Nephron (organoid): ENCODE measurements around the gene PLEKHG5.
A peak's percentile ranks its signal among the peaks of the same experiment; 100 is the strongest.

Experiments
- H3K27ac Mint-ChIP-seq, 3 experiments: 2 replicates each; pipeline ENCODE4 v1.8.0; 2020; ENCODE audit warnings: mixed read lengths in 3 of 3, mild to moderate bottlenecking in 2 of 3, moderate library complexity in 1 of 3
- H3K27me3 Mint-ChIP-seq: 2 replicates; pipeline ENCODE4 v1.8.0; 2021; ENCODE audit warnings: low read depth, mild to moderate bottlenecking, moderate library complexity, mixed read lengths
- H3K36me3 Mint-ChIP-seq: 2 replicates; pipeline ENCODE4 v1.8.0; 2020; ENCODE audit warnings: low read depth, mixed read lengths
- H3K4me1 Mint-ChIP-seq: 2 replicates; pipeline ENCODE4 v1.8.0; 2020; ENCODE audit warnings: mixed read lengths
- H3K4me3 Mint-ChIP-seq, 3 experiments: 2 replicates each; pipeline ENCODE4 v1.8.0; 2020; ENCODE audit warnings: mild to moderate bottlenecking in 3 of 3, mixed read lengths in 3 of 3, moderate library complexity in 2 of 3
- H3K9me3 Mint-ChIP-seq: 2 replicates; pipeline ENCODE4 v1.8.0; 2020; ENCODE audit warnings: mixed read lengths
- CTCF ChIP-seq, 3 experiments: fragments of 200-600 bp; sonication (generic); IDR thresholded peaks; one replicate each; pipeline ENCODE4 v1.5.0; 2021; ENCODE audit warnings: antibody characterized with exemption in 3 of 3; ENCODE audit not compliant: unreplicated experiment in 3 of 3

The PLEKHG5 gene

GRCh38 chr1:6418668-6419396, 72.6 kb downstream of the PLEKHG5 start:
- no peak overlapping the region for H3K27ac Mint-ChIP-seq
- peaks cover 95% of the 10 kb centered on the region for H3K27me3 Mint-ChIP-seq
- no peaks in the 10 kb centered on the region for H3K4me1 Mint-ChIP-seq
- no peak for TF ChIP-seq CTCF (IDR thresholded peaks at IDR 0.05; ENCODE audit: unreplicated experiment in 3 of 3)
- H3K4me3 Mint-ChIP-seq = peak overlapping the region in 2 of 3 experiments; percentile 58 to 65
- H3K9me3 Mint-ChIP-seq = no peaks in the 10 kb centered on the region
- H3K36me3 Mint-ChIP-seq = no peaks in the 10 kb centered on the region

GRCh38 chr1:6417961-6418667, 73.4 kb downstream of the PLEKHG5 start:
- H3K27me3 Mint-ChIP-seq = peaks cover 95% of the 10 kb centered on the region
- no peaks in the 10 kb centered on the region for H3K9me3 Mint-ChIP-seq
- H3K27ac Mint-ChIP-seq = no peak overlapping the region
- no peaks in the 10 kb centered on the region for H3K4me1 Mint-ChIP-seq
- H3K36me3 Mint-ChIP-seq = no peaks in the 10 kb centered on the region
- TF ChIP-seq CTCF (IDR thresholded peaks at IDR 0.05; ENCODE audit: unreplicated experiment in 3 of 3) = no peak
- no peak overlapping the region for H3K4me3 Mint-ChIP-seq
